ENCODE data around the gene ATL2. TPM values are rescaled to one million over a fixed set of nuclear protein-coding genes. Genes with fewer than 3 reads are reported as not detected.

ATL2 gene
- total and polyA plus RNA-seq, 2 donors (not counting 1 experiment from before 2014, with no cell fraction given), result 21.1 to 69.0 TPM

DNA sequence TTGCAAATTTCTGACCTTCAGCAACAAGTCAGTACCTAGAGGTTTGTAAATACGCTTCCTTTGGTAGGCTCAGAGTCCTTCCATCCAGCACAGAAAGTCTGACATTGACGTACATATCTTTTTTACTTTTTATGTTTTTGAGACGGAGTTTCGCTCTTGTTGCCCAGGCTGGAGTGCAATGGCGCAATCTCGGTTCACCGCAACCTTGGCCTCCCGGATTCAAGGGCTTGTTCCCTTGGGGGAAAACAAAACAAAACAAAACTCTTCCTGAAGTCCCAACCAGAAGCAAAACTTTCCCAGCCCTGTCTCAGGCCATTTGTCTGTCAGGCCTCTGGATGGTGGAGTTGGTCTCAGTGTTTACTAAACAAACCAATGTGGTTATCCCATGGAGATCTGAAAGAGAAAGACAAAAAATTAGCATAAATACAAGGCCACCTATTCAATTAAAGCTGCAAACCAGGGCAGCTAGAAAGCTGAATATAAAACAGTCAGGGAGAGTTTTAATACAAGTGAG, 29.6 kb upstream of the ATL2 start:
- no peak overlapping the region for H3K4me3 ChIP-seq (ENCODE audit: control extremely low read depth in 1 of 5, extremely low read depth in 1 of 5, insufficient read depth in 1 of 5, low read depth in 2 of 5, low read length in 4 of 5)
- Mint-ChIP-seq H3K27ac (no peak overlapping the region), H3K4me1 (peaks cover 20% of the 10 kb centered on the region), H3K9me3 (ENCODE audit: insufficient read depth) (no peaks in the 10 kb centered on the region), H3K4me3 (no peak overlapping the region), H3K27me3 (no peaks in the 10 kb centered on the region)
- DNase-seq (no peak), ATAC-seq (ENCODE audit: low read depth) (no peak)
- intact Hi-C loops (cut with micrococcal nuclease), result no loop called here
- WGBS (ENCODE audit: insufficient coverage), result 79% methylated on average over 2 of the region's 8 CpGs
- no peaks in the 10 kb centered on the region for H4K20me1 ChIP-seq (ENCODE audit: control insufficient read depth, insufficient read depth, low read length, poor library complexity, severe bottlenecking)
- CTCF ChIA-PET, result interaction anchor here (0.9 kb wide), 1 partner anchor 91 kb away, joined by 3 read pairs; no protein-coding TSS in a partner anchor
- no peak overlapping the region for H3K4me2 ChIP-seq (replicated peaks; ENCODE audit: low read depth, low read length, poor library complexity, severe bottlenecking)
- POLR2A ChIA-PET, result no interaction called here
- H3K79me2 ChIP-seq (ENCODE audit: control insufficient read depth, insufficient read depth, low read length), result no peaks in the 10 kb centered on the region
- H3K9me3 ChIP-seq (ENCODE audit: control extremely low read depth in 1 of 3, control insufficient read depth in 2 of 3, insufficient read depth in 1 of 3, low read length in 2 of 3), result peaks cover 0 to 1% (median 0%) of the 10 kb centered on the region in 3 donors
- H2AFZ ChIP-seq (ENCODE audit: insufficient read depth, low read depth, low read length, poor library complexity, severe bottlenecking), result no peak overlapping the region
- H3K27me3 ChIP-seq (replicated peaks in 1 of 4; ENCODE audit: control extremely low read depth in 1 of 4, control insufficient read depth in 3 of 4, insufficient read depth in 4 of 4, low read length in 3 of 4), result no peaks in the 10 kb centered on the region
- no peaks in the 10 kb centered on the region for H3K36me3 ChIP-seq (replicated peaks in 1 of 2; ENCODE audit: control extremely low read depth in 1 of 2, control insufficient read depth in 1 of 2, extremely low read depth in 1 of 2, insufficient read depth in 2 of 2, low read length in 1 of 2)
- peaks cover 10 to 18% of the 10 kb centered on the region in 2 donors for H3K4me1 ChIP-seq (ENCODE audit: control insufficient read depth in 2 of 2, insufficient read depth in 2 of 2, low read length in 2 of 2)
- no peak overlapping the region for H3K9ac ChIP-seq (ENCODE audit: low read length)
- no peak overlapping the region for H3K27ac ChIP-seq (ENCODE audit: low read length in 2 of 2)
- TF ChIP-seq, protein P1, sequence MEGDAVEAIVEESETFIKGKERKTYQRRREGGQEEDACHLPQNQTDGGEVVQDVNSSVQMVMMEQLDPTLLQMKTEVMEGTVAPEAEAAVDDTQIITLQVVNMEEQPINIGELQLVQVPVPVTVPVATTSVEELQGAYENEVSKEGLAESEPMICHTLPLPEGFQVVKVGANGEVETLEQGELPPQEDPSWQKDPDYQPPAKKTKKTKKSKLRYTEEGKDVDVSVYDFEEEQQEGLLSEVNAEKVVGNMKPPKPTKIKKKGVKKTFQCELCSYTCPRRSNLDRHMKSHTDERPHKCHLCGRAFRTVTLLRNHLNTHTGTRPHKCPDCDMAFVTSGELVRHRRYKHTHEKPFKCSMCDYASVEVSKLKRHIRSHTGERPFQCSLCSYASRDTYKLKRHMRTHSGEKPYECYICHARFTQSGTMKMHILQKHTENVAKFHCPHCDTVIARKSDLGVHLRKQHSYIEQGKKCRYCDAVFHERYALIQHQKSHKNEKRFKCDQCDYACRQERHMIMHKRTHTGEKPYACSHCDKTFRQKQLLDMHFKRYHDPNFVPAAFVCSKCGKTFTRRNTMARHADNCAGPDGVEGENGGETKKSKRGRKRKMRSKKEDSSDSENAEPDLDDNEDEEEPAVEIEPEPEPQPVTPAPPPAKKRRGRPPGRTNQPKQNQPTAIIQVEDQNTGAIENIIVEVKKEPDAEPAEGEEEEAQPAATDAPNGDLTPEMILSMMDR (IDR thresholded peaks at IDR 0.05), result no peak
- no peak for TF ChIP-seq EZH2 (IDR thresholded peaks at IDR 0.05; ENCODE audit: borderline replicate concordance, insufficient read depth, low read depth, low read length, poor library complexity, severe bottlenecking)

- ATAC-seq (ENCODE audit: low read depth) (no peak), DNase-seq (no peak)
- H3K4me3 ChIP-seq (ENCODE audit: control extremely low read depth in 1 of 5, extremely low read depth in 1 of 5, insufficient read depth in 1 of 5, low read depth in 2 of 5, low read length in 4 of 5), result no peak overlapping the region
- H3K27ac ChIP-seq (ENCODE audit: low read length in 2 of 2), result no peak overlapping the region
- H3K4me1 ChIP-seq (ENCODE audit: control insufficient read depth in 2 of 2, insufficient read depth in 2 of 2, low read length in 2 of 2), result peaks cover 10 to 18% of the 10 kb centered on the region in 2 donors
- H3K9ac ChIP-seq (ENCODE audit: low read length), result no peak overlapping the region
- no peaks in the 10 kb centered on the region for H4K20me1 ChIP-seq (ENCODE audit: control insufficient read depth, insufficient read depth, low read length, poor library complexity, severe bottlenecking)
- H3K27me3 Mint-ChIP-seq, result no peaks in the 10 kb centered on the region
- intact Hi-C loops (cut with micrococcal nuclease), result no loop called here
- no peak overlapping the region for H3K27ac Mint-ChIP-seq
- no peak overlapping the region for H3K4me2 ChIP-seq (replicated peaks; ENCODE audit: low read depth, low read length, poor library complexity, severe bottlenecking)
- H3K36me3 ChIP-seq (replicated peaks in 1 of 2; ENCODE audit: control extremely low read depth in 1 of 2, control insufficient read depth in 1 of 2, extremely low read depth in 1 of 2, insufficient read depth in 2 of 2, low read length in 1 of 2), result no peaks in the 10 kb centered on the region
- TF ChIP-seq, protein P1 (IDR thresholded peaks at IDR 0.05), result no peak
- TF ChIP-seq EZH2 (IDR thresholded peaks at IDR 0.05; ENCODE audit: borderline replicate concordance, insufficient read depth, low read depth, low read length, poor library complexity, severe bottlenecking), result no peak
- ChIA-PET POLR2A (no interaction called here), CTCF (interaction anchor here (0.9 kb wide), 1 partner anchor 91 kb away, joined by 3 read pairs; no protein-coding TSS in a partner anchor)
- peaks cover 0 to 1% (median 0%) of the 10 kb centered on the region in 3 donors for H3K9me3 ChIP-seq (ENCODE audit: control extremely low read depth in 1 of 3, control insufficient read depth in 2 of 3, insufficient read depth in 1 of 3, low read length in 2 of 3)
- H3K4me1 Mint-ChIP-seq, result peaks cover 20% of the 10 kb centered on the region
- H2AFZ ChIP-seq (ENCODE audit: insufficient read depth, low read depth, low read length, poor library complexity, severe bottlenecking), result no peak overlapping the region
- no peaks in the 10 kb centered on the region for H3K9me3 Mint-ChIP-seq (ENCODE audit: insufficient read depth)
- no peak overlapping the region for H3K4me3 Mint-ChIP-seq
- H3K27me3 ChIP-seq (replicated peaks in 1 of 4; ENCODE audit: control extremely low read depth in 1 of 4, control insufficient read depth in 3 of 4, insufficient read depth in 4 of 4, low read length in 3 of 4), result no peaks in the 10 kb centered on the region
- WGBS (ENCODE audit: insufficient coverage), result 97% methylated on average over 4 of the region's 9 CpGs
- no peaks in the 10 kb centered on the region for H3K79me2 ChIP-seq (ENCODE audit: control insufficient read depth, insufficient read depth, low read length)
Measured at GRCh38 chr2:38405917-38406596, 29.0 kb upstream of the ATL2 start.
